HUES48 (cell line): ENCODE measurements around the gene OSCP1.

Source experiments
- H3K27ac ChIP-seq: one replicate; pipeline ENCODE4 v1.7.0; 2013; ENCODE audit warnings: low read depth, low read length, inconsistent platforms
- H3K27me3 ChIP-seq: 2 replicates; pipeline ENCODE4 v1.6.1; 2013; ENCODE audit warnings: mild to moderate bottlenecking, low read length; ENCODE audit not compliant: control insufficient read depth, insufficient read depth
- H3K36me3 ChIP-seq: 2 replicates; pipeline ENCODE4 v1.6.1; 2013; ENCODE audit warnings: low read length; ENCODE audit not compliant: control insufficient read depth, insufficient read depth
- H3K4me1 ChIP-seq: 2 replicates; pipeline ENCODE4 v1.6.1; 2013; ENCODE audit warnings: mild to moderate bottlenecking, low read length; ENCODE audit not compliant: control insufficient read depth, insufficient read depth
- H3K4me3 ChIP-seq: 2 replicates; pipeline ENCODE4 v1.5.1; 2013; ENCODE audit warnings: mild to moderate bottlenecking, low read depth, low read length
- H3K9ac ChIP-seq: 2 replicates; pipeline ENCODE4 v1.6.1; 2013; ENCODE audit warnings: mild to moderate bottlenecking, low read depth, low read length, moderate library complexity
- H3K9me3 ChIP-seq: 2 replicates; pipeline ENCODE4 v1.6.1; 2013; ENCODE audit warnings: low read length; ENCODE audit not compliant: control insufficient read depth, insufficient read depth

OSCP1 gene

DNA sequence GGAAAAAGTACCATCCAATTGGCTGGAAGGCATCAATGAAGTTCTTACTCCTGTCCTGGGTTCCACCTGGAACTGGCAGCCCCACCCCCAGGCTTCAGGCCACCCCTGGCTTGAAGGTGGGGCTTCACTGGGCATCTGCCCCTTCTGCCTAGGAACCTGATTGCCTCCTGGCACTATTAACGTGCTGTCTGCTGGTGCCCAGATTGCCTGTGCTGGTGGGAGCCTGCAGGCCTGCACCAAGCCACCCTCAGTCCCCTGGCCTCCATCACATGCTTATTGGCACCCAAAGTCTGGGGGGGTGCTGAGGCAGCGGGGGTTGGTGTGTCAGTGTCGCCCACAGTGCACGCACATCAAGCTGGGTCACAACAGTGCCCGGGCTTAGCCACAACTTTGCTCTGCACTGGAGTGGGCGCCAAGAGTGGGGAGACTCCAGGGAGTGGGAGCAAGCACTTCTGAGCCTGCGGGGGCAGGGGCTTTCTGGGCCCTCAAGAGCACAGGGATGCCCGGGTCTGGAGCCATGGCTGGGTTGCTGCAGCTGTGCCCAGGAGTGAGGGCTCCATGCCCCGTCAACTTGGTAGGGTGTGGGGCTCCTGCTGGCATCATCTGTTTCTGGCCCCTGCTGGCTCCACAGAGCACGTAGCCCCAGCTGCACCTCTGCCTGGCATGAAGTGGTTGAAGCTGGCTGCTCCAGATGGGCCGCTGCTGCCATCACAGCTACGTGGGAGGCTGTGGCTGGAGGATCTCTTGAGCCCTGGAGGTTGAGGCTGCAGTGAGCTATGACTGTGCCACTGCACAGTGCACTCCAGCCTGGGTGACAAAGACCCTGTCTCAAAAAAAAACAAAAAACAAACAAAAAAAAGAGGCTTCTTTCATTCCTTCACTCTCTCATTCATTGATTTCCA, 48.4 kb downstream of the OSCP1 start:
- Histone ChIP-seq H3K4me3 (peak overlapping the region; percentile 75), H3K27ac (peak overlapping the region; percentile 98), H3K9ac (no peak overlapping the region), H3K27me3 (no peaks in the 10 kb centered on the region), H3K9me3 (no peaks in the 10 kb centered on the region), H3K4me1 (peaks cover 4% of the 10 kb centered on the region; the same call in 1 of the 2 replicates), H3K36me3 (no peaks in the 10 kb centered on the region)

GRCh38 chr1:36400825-36401601, 49.2 kb downstream of the OSCP1 start:
- H3K4me3 ChIP-seq, result peak overlapping the region; percentile 75
- H3K9ac ChIP-seq, result peak overlapping the region; percentile 77
- no peaks in the 10 kb centered on the region for H3K9me3 ChIP-seq
- peaks cover 4% of the 10 kb centered on the region; the same call in 1 of the 2 replicates for H3K4me1 ChIP-seq
- no peaks in the 10 kb centered on the region for H3K36me3 ChIP-seq
- H3K27ac ChIP-seq, result peak overlapping the region; percentile 98
- no peaks in the 10 kb centered on the region for H3K27me3 ChIP-seq

GRCh38 chr1:36400514-36400824, 49.8 kb downstream of the OSCP1 start:
- peak overlapping the region; percentile 54; the same call in 1 of the 2 replicates for H3K4me3 ChIP-seq
- no peak overlapping the region for H3K9ac ChIP-seq
- H3K27ac ChIP-seq, result peak overlapping the region; percentile 98

GRCh38 chr1:36398370-36398977, 51.8 kb downstream of the OSCP1 start:
- H3K36me3 ChIP-seq, result peaks cover 9% of the 10 kb centered on the region
- no peaks in the 10 kb centered on the region for H3K27me3 ChIP-seq
- peak overlapping the region; percentile 86 for H3K27ac ChIP-seq
- H3K9ac ChIP-seq, result no peak overlapping the region
- peaks cover 4% of the 10 kb centered on the region; the same call in 1 of the 2 replicates for H3K4me1 ChIP-seq
- peak overlapping the region; percentile 81 for H3K4me3 ChIP-seq
- H3K9me3 ChIP-seq, result no peaks in the 10 kb centered on the region

More at GRCh38 chr1:36400514-36400824, 49.8 kb downstream of the OSCP1 start:
- H3K4me1 ChIP-seq, result peaks cover 4% of the 10 kb centered on the region; the same call in 1 of the 2 replicates
- no peaks in the 10 kb centered on the region for H3K9me3 ChIP-seq
- no peaks in the 10 kb centered on the region for H3K36me3 ChIP-seq
- H3K27me3 ChIP-seq, result no peaks in the 10 kb centered on the region

DNA sequence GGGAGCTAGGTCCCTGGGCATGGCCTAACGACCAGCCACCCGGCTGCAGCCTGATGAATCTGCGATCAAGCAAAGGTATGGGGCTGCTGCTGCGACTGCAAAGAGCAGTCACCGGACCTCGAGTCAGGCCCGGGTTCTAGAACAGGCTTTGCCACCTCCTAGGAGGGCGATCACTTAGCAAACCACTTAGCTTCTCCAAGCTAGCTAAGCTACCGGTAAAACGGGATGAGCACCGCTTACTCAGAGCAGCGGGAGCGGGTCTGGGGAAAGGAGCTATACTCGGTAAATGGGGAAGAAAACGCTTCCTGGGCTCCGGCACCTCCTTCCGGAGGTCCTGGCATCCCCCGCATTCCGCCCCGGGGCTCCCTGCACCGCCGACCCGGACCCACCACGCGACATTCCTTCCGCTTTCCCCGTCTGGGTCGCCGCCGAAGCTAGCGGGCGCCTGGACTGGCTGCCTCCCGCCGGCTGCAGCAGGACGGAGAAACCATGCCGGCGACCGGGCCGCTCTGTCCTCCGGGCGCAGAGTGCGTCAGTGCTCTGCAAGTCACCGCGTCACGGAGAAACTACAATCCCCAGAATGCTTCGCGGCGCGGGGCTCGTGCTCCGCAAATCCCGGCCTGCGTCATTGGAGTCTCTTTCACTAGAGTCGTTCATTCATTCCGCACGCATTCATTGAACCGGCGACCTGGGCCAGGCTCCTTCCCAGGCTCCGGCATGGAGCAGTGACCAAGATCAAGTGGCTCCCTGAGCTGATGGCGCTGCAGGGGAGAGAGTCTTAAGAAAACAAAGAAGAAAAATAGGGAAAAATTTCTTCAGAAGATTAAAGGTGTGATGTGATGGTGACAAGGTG, 52.6 kb downstream of the OSCP1 start, which contains the start of gene LSM10:
TSS of gene LSM10 (minus strand) at position 531 of the 853 bp plus-strand sequence. CDS start 3,779 bp downstream, outside the sequence.
- H3K27ac ChIP-seq, result peak within 1 kb of the TSS; percentile 86
- peak within 1 kb of the TSS; percentile 80 for H3K9ac ChIP-seq
- H3K27me3 ChIP-seq, result no peaks in the 10 kb centered on the region
- no peaks in the 10 kb centered on the region for H3K9me3 ChIP-seq
- H3K4me3 ChIP-seq, result peak within 1 kb of the TSS; percentile 81
- peaks cover 4% of the 10 kb centered on the region; the same call in 1 of the 2 replicates for H3K4me1 ChIP-seq
- peaks cover 17% of the 10 kb centered on the region for H3K36me3 ChIP-seq

DNA sequence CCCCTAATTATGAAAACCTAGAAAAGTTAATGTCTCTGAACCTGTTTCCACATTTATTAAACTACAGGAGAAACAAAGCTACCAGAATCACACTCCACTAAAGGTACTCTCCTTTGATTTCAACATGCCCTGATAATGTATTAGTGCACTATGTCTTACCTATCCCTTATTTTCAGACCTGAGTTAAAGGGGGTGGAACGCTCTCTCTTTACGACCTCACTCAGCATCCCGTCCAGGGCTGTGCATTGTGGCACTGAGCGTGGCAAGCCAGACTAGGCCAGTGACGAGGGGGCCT, 53.2 kb downstream of the OSCP1 start:
- Histone ChIP-seq H3K9ac (peak overlapping the region; percentile 80), H3K4me1 (peaks cover 4% of the 10 kb centered on the region; the same call in 1 of the 2 replicates), H3K9me3 (no peaks in the 10 kb centered on the region), H3K36me3 (peaks cover 22% of the 10 kb centered on the region), H3K27me3 (no peaks in the 10 kb centered on the region), H3K27ac (peak overlapping the region; percentile 86), H3K4me3 (peak overlapping the region; percentile 81)

GRCh38 chr1:36396359-36396758, 53.9 kb downstream of the OSCP1 start:
- Histone ChIP-seq H3K36me3 (peaks cover 28% of the 10 kb centered on the region), H3K9me3 (no peaks in the 10 kb centered on the region), H3K4me1 (peaks cover 4% of the 10 kb centered on the region; the same call in 1 of the 2 replicates), H3K27me3 (no peaks in the 10 kb centered on the region), H3K27ac (no peak overlapping the region), H3K4me3 (no peak overlapping the region), H3K9ac (no peak overlapping the region)

- Histone ChIP-seq H3K36me3 (peaks cover 35% of the 10 kb centered on the region), H3K4me1 (no peaks in the 10 kb centered on the region), H3K4me3 (no peak overlapping the region), H3K9me3 (no peaks in the 10 kb centered on the region), H3K27me3 (no peaks in the 10 kb centered on the region), H3K27ac (no peak overlapping the region), H3K9ac (no peak overlapping the region)
Observed at GRCh38 chr1:36393686-36394085, 56.6 kb downstream of the OSCP1 start.

DNA sequence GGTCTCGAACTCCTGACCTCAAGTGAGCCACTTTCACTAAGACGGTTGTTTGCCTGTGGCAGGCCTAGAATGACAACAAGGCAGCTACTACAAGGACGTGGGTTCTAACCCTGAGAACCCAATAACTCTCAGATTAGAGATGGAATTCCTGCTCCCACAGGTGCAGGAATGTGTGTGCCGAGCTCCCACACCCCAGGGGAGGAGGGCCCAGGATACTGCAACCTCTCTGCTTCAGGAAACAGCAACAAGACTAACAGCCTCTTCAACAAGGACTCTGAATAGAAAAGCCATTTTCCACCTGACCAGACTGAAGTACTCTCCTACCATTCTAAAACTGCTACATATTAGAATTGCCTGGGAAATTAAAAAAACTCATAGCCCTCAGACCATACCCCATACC, 57.4 kb downstream of the OSCP1 start:
- Histone ChIP-seq H3K4me1 (peaks cover under 1% of the 10 kb centered on the region; the same call in 1 of the 2 replicates), H3K27me3 (no peaks in the 10 kb centered on the region), H3K4me3 (no peak overlapping the region), H3K9ac (no peak overlapping the region), H3K9me3 (no peaks in the 10 kb centered on the region), H3K36me3 (peaks cover 37% of the 10 kb centered on the region), H3K27ac (no peak overlapping the region)

- H3K27ac ChIP-seq, result no peak overlapping the region
- H3K4me1 ChIP-seq, result peaks cover 14% of the 10 kb centered on the region
- peaks cover 39% of the 10 kb centered on the region for H3K36me3 ChIP-seq
- H3K4me3 ChIP-seq, result no peak overlapping the region
- H3K27me3 ChIP-seq, result no peaks in the 10 kb centered on the region
- H3K9ac ChIP-seq, result no peak overlapping the region
- H3K9me3 ChIP-seq, result no peaks in the 10 kb centered on the region
Observed at GRCh38 chr1:36391271-36391670, 59.0 kb downstream of the OSCP1 start.
